Measurements from ENCODE around the gene PSPN.

Gene PSPN

GRCh38 chr19:6424939-6425731, 49.4 kb upstream of the PSPN start (continued):
- no peak for TF ChIP-seq ZNF211 (tag by site-specific recombination; IDR thresholded peaks at IDR 0.05; ENCODE audit: low read depth)
- TF ChIP-seq, protein P1, sequence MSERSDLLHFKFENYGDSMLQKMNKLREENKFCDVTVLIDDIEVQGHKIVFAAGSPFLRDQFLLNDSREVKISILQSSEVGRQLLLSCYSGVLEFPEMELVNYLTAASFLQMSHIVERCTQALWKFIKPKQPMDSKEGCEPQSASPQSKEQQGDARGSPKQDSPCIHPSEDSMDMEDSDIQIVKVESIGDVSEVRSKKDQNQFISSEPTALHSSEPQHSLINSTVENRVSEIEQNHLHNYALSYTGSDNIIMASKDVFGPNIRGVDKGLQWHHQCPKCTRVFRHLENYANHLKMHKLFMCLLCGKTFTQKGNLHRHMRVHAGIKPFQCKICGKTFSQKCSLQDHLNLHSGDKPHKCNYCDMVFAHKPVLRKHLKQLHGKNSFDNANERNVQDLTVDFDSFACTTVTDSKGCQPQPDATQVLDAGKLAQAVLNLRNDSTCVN (tag by site-specific recombination; optimal IDR thresholded peaks at IDR 0.05) = peak; percentile 15
- TF ChIP-seq ZNF394 (tag by site-specific recombination; IDR thresholded peaks at IDR 0.05; ENCODE audit: borderline replicate concordance) = peak; percentile 75
- TF ChIP-seq ZNF423 (tag by site-specific recombination; IDR thresholded peaks at IDR 0.05) = no peak
- TF ChIP-seq ZIC2 (tag by site-specific recombination; IDR thresholded peaks at IDR 0.05) = no peak
- TF ChIP-seq, protein P2, sequence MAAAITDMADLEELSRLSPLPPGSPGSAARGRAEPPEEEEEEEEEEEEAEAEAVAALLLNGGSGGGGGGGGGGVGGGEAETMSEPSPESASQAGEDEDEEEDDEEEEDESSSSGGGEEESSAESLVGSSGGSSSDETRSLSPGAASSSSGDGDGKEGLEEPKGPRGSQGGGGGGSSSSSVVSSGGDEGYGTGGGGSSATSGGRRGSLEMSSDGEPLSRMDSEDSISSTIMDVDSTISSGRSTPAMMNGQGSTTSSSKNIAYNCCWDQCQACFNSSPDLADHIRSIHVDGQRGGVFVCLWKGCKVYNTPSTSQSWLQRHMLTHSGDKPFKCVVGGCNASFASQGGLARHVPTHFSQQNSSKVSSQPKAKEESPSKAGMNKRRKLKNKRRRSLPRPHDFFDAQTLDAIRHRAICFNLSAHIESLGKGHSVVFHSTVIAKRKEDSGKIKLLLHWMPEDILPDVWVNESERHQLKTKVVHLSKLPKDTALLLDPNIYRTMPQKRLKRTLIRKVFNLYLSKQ (tag by site-specific recombination; IDR thresholded peaks at IDR 0.05; ENCODE audit: borderline replicate concordance) = no peak
- no peak for TF ChIP-seq FEZF1 (tag by site-specific recombination; IDR thresholded peaks at IDR 0.05)
- TF ChIP-seq ZBTB6 (tag by site-specific recombination; IDR thresholded peaks at IDR 0.05) = no peak
- TF ChIP-seq ZNF354C (tag by site-specific recombination; IDR thresholded peaks at IDR 0.05; ENCODE audit: borderline replicate concordance, low read depth) = no peak
- TF ChIP-seq ZNF311 (tag by site-specific recombination; IDR thresholded peaks at IDR 0.05; ENCODE audit: borderline replicate concordance) = no peak
- no peak for TF ChIP-seq ZNF175 (tag by site-specific recombination; IDR thresholded peaks at IDR 0.05)
- TF ChIP-seq, protein P3, sequence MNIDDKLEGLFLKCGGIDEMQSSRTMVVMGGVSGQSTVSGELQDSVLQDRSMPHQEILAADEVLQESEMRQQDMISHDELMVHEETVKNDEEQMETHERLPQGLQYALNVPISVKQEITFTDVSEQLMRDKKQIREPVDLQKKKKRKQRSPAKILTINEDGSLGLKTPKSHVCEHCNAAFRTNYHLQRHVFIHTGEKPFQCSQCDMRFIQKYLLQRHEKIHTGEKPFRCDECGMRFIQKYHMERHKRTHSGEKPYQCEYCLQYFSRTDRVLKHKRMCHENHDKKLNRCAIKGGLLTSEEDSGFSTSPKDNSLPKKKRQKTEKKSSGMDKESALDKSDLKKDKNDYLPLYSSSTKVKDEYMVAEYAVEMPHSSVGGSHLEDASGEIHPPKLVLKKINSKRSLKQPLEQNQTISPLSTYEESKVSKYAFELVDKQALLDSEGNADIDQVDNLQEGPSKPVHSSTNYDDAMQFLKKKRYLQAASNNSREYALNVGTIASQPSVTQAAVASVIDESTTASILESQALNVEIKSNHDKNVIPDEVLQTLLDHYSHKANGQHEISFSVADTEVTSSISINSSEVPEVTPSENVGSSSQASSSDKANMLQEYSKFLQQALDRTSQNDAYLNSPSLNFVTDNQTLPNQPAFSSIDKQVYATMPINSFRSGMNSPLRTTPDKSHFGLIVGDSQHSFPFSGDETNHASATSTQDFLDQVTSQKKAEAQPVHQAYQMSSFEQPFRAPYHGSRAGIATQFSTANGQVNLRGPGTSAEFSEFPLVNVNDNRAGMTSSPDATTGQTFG (tag by site-specific recombination; IDR thresholded peaks at IDR 0.05; ENCODE audit: borderline replicate concordance) = no peak
- TF ChIP-seq ZNF114 (tag by site-specific recombination; IDR thresholded peaks at IDR 0.05) = no peak
- TF ChIP-seq HOXC10 (CRISPR knock-in tag; IDR thresholded peaks at IDR 0.05) = peak; percentile 51; the same call in 1 of the 2 replicates
- no peak for TF ChIP-seq SALL2 (tag by site-specific recombination; IDR thresholded peaks at IDR 0.05; ENCODE audit: borderline replicate concordance)
- TF ChIP-seq, protein P4, sequence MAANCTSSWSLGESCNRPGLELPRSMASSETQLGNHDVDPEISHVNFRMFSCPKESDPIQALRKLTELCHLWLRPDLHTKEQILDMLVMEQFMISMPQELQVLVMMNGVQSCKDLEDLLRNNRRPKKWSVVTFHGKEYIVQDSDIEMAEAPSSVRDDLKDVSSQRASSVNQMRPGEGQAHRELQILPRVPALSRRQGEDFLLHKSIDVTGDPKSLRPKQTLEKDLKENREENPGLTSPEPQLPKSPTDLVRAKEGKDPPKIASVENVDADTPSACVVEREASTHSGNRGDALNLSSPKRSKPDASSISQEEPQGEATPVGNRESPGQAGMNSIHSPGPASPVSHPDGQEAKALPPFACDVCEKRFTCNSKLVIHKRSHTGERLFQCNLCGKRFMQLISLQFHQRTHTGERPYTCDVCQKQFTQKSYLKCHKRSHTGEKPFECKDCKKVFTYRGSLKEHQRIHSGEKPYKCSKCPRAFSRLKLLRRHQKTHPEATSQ (tag by site-specific recombination; IDR thresholded peaks at IDR 0.05) = no peak; the same call in 1 of the 2 replicates
- no peak for TF ChIP-seq ZNF747 (tag by site-specific recombination; IDR thresholded peaks at IDR 0.05)
- TF ChIP-seq ZNF341 (tag by site-specific recombination; IDR thresholded peaks at IDR 0.05; ENCODE audit: low read depth) = peak; percentile 79
- TF ChIP-seq ZNF555 (tag by site-specific recombination; conservative IDR thresholded peaks at IDR 0.05) = no peak
- TF ChIP-seq ZNF529 (tag by site-specific recombination; IDR thresholded peaks at IDR 0.05; ENCODE audit: insufficient replicate concordance) = no peak
- TF ChIP-seq ZNF132 (tag by site-specific recombination; IDR thresholded peaks at IDR 0.05; ENCODE audit: borderline replicate concordance) = no peak
- TF ChIP-seq PBX3 (CRISPR knock-in tag; IDR thresholded peaks at IDR 0.05) = peak; percentile 99
- TF ChIP-seq, protein P5, sequence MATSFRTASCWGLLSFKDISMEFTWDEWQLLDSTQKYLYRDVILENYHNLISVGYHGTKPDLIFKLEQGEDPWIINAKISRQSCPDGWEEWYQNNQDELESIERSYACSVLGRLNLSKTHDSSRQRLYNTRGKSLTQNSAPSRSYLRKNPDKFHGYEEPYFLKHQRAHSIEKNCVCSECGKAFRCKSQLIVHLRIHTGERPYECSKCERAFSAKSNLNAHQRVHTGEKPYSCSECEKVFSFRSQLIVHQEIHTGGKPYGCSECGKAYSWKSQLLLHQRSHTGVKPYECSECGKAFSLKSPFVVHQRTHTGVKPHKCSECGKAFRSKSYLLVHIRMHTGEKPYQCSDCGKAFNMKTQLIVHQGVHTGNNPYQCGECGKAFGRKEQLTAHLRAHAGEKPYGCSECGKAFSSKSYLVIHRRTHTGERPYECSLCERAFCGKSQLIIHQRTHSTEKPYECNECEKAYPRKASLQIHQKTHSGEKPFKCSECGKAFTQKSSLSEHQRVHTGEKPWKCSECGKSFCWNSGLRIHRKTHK (tag by site-specific recombination; IDR thresholded peaks at IDR 0.05) = no peak
- no peak for TF ChIP-seq ZNF214 (tag by site-specific recombination; IDR thresholded peaks at IDR 0.05; ENCODE audit: borderline replicate concordance)
- no peak for TF ChIP-seq ZNF549 (tag by site-specific recombination; IDR thresholded peaks at IDR 0.05)
- TF ChIP-seq, protein P6, sequence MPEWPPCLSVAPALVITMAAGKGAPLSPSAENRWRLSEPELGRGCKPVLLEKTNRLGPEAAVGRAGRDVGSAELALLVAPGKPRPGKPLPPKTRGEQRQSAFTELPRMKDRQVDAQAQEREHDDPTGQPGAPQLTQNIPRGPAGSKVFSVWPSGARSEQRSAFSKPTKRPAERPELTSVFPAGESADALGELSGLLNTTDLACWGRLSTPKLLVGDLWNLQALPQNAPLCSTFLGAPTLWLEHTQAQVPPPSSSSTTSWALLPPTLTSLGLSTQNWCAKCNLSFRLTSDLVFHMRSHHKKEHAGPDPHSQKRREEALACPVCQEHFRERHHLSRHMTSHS (tag by site-specific recombination; IDR thresholded peaks at IDR 0.05) = no peak

Data from HEK293 (cell line).